MV-4-11 (cell line): ENCODE measurements around the gene PDPK1.
"Not testable (repeated sequence)": the region's sequence is repeated elsewhere in the genome, so short reads cannot be mapped to it uniquely, and the experiment has no call there.

ENCODE experiments used
- DNase-seq: peaks from one replicate; lab custom pipeline; 2025; lab: John Stamatoyannopoulos, UW

Gene PDPK1

DNA sequence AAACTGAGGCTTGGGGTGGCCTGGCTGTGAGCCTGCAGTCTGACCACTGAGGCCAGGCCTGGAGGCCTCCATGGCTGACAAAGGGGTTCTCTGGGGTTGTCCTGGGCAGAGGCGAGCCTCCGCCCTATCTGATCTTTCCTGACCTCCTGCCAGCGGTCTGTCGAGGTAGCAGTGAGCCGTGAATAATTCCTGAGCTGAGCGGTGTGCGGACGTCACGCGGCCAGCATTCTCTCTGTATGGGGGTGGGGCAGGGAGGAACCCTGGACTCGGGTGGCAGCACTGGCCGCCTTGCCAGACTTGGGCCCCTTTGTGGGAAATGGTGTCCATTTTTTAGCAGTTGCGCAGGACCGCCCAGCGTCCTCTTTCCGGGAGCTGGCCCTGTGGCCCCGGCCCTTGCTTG lies 74.1 kb downstream of the PDPK1 start:
- DNase-seq: not testable (repeated sequence)

DNA sequence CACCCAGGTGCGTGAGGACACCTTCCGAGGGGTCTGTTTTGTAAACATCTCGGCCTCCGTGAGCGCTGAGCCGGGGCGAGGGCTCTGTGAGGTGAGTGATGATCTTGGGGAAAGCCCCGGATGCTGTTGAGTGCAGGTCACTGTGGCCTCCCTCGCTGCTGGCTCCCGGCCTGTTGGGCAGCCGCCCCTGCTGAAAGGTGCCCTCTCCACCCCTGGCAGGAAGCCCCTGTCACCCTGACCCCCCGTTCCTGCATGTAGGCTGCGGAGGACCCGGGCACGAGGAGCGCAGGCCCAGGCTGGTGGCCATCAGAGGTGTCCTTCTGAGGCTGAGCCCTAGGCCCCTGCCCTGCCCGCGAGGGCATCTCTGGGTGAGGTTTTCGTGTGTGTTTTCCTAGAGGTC lies 75.4 kb downstream of the PDPK1 start:
- DNase-seq: not testable (repeated sequence)

DNA sequence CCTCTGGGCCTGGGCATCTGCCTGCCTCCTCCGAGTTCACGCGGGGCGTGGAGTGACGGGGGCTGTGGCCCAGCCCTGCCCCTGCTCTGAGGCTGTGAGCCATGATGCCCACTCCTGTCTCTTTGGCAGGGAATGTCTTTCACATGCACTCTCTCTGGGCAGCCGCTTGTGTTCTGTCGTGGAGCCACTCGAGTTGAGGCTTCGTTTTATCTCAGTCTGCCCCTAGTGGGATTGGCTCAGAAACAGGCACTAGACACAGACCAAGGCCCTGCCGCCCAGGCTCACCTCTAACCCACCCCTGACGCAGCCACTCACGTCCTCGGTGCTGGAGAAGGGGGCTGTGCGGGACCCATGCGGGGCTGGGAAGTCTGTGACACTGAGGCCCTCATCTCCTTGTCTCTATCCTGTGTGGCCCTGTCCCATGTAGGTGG lies 77.0 kb downstream of the PDPK1 start:
- DNase-seq: no peak

DNA sequence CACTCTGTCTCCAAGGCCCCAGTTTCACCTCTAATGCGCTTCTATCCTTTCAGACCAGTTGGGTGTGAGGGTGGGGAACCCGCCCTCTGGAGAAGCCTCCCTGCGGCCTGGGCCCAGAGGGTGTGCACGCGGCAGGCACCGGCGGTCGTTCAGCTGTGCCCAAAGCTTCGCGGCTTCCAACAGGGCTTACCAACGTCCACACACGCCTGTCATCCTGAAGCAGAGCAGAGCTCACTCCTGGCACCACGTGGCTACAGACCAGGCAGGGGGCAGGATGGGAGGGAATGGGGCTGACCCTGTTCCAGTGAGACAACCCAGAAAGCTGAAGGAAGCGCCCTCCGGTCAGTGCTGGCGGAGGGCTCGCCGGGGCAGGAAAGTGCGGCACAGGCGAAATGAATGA lies 81.1 kb downstream of the PDPK1 start:
- not testable (repeated sequence) for DNase-seq

DNA sequence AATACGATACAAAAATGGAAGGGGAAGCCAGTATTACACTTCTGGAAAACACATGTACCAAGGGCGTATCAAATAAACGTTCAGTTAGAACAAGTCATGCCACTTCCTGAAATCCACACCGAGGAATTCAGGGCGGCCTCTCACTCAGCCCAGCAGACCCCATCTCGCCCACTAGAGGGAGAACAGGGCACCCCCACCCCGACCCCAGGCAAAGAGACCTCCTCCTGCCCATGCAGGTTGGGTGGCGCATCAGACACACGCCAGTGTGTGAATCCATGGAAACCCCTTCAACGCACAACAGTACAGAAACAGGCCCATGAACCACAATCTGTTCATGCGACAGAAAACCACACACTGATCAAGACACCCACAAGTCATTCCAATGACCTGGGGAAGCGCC lies 81.8 kb downstream of the PDPK1 start:
- not testable (repeated sequence) for DNase-seq

DNA sequence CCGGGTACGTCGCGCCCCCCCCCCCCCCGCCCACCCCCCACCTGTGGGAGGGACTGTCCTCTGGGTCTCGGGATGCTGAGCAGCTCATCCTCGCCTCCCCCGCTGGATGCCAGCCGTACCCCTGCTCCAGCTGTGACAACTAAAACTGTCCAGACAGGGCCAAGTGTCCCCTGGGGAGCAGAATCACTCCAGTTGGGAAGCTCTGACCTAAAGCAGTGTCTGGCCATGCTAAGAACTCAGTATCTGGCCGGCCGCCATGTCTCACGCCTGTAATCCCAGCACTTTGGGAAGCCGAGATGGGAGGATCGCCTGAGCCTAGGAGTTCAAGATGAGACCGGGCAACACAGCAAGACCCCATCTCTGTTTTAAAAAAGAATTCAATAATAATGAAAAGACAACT lies 83.0 kb downstream of the PDPK1 start:
- DNase-seq: not testable (repeated sequence)

DNA sequence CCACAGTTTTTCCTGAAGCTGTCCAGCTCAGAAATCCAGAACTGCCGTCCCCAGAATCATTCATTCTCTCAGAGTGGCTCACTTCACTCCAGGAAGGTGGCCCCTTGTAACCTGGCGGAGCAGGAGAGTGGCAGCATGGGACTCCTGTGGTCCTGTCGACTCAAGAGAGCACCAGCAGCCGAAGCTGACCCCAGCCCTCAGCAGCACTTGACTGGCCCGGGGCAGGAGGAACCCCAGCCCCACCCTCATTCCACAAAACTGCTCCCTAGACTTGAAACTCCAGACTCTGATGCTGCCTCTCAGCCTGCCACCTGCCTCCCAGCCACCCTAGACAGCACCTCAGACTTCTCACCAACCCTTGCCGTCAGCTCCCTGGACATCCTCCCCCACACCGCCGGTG lies 83.6 kb downstream of the PDPK1 start:
- DNase-seq: not testable (repeated sequence)

DNA sequence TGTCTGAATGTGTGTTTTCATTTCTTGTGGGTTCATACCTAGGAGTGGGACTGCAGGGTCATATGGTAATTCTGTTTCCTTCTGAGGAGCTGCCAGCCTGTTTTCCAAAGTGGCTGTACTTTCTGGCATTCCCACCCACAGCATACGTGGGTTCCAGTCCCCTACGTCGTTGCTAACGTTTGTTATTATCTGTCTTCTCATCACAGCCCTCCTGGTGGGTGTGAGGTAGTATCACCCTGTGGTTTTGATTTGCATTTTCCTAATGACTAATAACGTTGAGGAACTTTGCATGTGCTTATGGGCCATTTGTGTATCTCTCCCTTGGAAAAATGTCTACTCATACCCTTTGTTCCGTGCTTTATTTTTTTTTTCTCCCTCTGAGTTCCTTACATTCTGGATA lies 89.3 kb downstream of the PDPK1 start:
- DNase-seq: not testable (repeated sequence)

DNA sequence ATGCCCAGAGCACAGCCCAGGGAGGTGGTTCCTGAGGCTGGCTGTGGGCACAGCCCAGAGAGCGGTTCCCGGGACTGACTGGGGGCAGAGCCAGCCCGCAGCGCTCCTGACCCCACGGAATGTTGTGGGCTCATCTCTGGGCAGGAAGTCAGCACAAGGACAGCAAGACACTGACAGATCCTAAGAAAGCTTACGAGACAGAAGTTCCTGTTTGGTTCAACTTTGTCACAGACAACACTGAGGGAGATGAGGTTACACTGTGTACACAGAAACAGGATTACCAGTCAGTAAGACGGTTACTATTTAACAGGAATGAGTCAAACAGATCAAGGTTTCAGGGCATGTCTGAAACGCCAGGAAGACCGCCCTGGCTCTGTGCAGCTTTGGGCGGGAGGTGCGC lies 93.4 kb downstream of the PDPK1 start:
- DNase-seq: not testable (repeated sequence)

DNA sequence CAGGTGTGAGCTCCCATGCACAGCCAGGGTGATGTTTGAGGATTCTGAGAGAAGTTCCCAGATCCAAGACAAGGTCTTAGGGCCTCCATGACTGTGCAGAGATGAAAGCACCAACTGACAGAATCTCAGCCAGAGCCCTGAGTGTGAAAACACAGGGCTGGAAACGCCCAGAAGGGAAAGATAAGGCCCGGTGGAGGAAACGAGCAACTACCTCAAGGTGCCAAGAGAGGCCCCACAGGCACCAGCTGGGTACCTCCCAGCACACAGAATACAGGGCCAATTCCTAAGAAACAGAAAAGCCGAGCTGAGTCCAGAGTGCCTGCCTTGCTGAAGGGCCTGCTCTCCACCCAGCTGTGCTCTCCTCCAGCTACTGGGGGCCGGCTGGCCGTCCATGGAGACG lies 94.5 kb downstream of the PDPK1 start:
- not testable (repeated sequence) for DNase-seq

DNA sequence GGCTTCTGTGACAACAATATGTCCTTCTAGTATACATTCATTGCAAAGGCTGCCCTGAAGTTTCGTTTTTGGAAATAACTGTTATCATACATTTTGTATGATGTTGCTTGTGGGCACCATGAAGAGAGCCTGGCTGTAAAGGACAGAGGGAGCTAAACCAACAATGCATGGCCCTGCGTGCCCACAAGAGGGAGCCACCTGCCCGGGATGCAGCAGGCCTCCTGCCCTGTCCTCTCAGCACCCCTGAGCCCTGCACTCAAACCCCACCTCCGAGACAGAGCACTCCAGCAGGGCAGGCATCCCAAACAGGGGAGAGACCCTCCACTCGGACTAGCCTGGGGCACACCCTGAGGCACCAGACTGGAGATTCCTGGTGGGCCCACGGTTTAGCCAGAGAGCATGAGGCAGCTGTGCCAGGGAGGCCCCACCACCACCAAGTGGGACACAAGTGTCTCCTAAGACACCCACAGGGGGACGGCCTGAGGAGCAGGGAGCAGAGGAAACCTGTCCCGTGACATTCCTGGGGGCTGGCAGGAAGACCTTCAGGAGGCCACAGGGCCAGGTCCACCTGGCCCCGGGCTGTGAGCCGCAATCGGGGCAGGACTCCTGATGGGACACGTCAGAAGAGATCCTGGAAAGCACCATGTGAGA lies 101.4 kb downstream of the PDPK1 start:
- not testable (repeated sequence) for DNase-seq

DNA sequence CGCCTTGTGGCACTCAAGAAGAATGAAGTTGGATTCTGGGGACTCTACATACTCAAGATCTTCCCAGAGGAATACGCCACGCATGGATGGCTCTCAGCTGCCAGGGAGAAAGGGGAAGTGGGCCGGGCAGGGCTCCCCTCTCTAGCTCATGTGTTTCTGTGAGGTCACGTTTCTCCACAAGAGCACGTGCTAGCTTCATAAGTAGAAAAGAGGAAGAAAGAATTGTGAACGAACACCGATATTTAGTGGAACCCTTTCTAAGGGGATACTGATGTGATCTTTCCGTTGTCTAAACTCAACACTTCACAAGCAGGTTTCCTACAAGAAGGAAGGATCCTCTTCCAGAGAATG lies 101.9 kb downstream of the PDPK1 start:
- not testable (repeated sequence) for DNase-seq

DNA sequence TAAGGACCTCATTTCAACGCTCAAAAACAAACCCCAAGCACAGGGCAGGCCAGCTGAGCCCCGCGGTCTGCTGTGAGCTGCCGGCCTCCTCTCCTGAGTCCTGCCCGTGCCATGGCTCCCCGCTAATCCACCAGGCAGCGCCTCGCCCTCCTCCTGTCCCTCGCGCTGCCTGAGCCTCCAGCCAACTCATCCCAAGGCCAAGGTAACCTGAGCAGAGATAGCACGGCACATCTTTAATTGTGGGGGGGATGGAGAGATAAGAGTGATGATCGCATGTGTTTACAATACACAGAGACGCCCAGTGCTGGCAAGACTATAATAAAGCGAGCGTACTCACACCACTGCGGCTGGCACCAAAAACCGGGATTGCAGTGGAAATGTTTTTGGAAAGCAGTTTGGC lies 104.7 kb downstream of the PDPK1 start:
- not testable (repeated sequence) for DNase-seq

DNA sequence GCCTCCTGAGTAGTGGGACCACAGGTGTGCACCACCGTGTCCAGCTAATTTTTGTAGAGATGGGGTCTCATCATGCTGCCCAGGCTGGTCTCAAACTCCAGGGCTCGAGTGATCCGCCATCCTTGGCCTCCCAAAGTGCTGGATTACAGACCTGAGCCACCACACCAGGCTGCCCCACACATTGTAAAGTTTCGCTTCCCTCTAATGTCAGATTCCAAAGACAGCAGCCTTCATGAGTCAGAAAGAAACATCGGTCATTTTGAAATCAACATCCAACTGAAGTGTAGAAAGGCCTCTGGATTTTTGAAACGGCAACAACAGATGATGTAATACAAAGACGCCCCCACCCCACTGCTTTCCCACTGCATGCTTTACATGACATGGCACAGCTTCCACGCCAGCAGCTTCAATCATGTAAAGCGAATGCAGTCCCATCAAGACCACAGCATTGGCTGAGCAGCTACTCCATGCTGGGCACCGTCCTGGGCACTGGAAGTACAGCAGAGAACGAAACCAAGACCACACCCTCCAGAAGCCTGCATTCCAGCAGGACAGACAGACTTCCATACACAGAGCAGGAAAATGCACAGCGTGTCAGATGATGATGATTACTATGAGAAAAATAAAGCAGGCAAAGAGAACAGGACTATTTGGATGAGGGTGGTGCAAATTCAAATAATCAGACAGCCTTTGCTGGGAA lies 107.1 kb downstream of the PDPK1 start:
- DNase-seq: not testable (repeated sequence)

DNA sequence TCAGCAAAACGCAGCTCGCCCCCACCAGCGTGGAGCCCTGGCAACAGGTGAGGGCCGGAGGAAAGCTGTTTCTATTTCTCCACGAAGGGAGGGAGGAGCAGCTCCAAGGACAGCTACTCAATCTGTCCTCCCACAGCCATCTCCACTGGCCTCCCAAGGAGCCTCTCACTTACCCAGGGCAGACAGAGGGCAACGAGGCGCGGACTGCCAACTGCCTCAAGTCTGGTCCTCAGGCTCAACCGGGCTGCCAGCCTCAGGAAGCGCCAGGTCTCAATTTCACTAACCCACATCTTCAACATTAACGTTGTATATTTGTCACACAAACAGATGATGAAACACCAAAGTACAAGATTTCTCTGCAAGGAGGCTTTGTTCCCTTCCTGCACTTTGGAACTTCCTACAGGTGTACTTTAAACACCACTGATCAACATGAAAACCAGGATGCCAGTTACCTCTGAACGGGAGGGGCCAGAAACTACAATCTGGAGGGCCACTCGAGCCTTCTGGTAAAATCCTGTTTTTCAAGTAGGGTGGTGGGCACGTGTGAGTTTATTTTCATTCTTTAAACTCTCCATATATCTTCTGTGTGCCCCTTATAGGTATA lies 113.5 kb downstream of the PDPK1 start:
- DNase-seq: not testable (repeated sequence)
